IMR-90 (cell line): ENCODE results near the gene PTPN5. TPM values are rescaled to one million over a fixed set of nuclear protein-coding genes. Genes with fewer than 3 reads are reported as not detected.

Source experiments
- ATAC-seq: fragments of 200-7000 bp; cut with Tn5 transposase; 2 replicates; pipeline ENCODE4 v1.9.1; 2020; ENCODE audit warnings: low read depth, mild to moderate bottlenecking, moderate library complexity
- BruUV-seq: library from RNA; stranded (reverse); fragments of 400-500 nt; replicated peaks from 2 replicates; lab custom pipeline; 2021; lab: Mats Ljungman, UMichigan
- CTCF ChIA-PET: fragments of 300-600 bp; formaldehyde crosslinking; extraction: SDS; loops from one replicate; lab custom pipeline; 2021; ENCODE audit warnings: antibody characterized with exemption; lab: Yijun Ruan, JAX
- POLR2A ChIA-PET: fragments of 300-600 bp; sonication (Branson Sonifier 250); formaldehyde crosslinking; loops from one replicate; lab custom pipeline; 2022; ENCODE audit warnings: antibody characterized with exemption; ENCODE audit not compliant: unreplicated experiment; lab: Charles Lee
- DNase-seq: peaks from one replicate; pipeline ENCODE4 v3.0.0; 2013
- H2AFZ ChIP-seq: replicated peaks from 2 replicates; pipeline ENCODE3; 2013; ENCODE audit warnings: low read length, mild to moderate bottlenecking; ENCODE audit not compliant: poor library complexity
- H2AK5ac ChIP-seq: 2 replicates; pipeline ENCODE4 v1.6.1; 2013; ENCODE audit warnings: low read depth, low read length, inconsistent platforms
- H2AK9ac ChIP-seq: replicated peaks from 2 replicates; pipeline ENCODE3; 2013; ENCODE audit warnings: mild to moderate bottlenecking, low read depth, low read length, moderate library complexity; ENCODE audit not compliant: poor library complexity
- H2BK120ac ChIP-seq: 2 replicates; pipeline ENCODE4 v1.6.1; 2013; ENCODE audit warnings: low read depth, low read length, inconsistent platforms
- H2BK15ac ChIP-seq: 3 replicates; pipeline ENCODE4 v1.6.1; 2013; ENCODE audit warnings: low read depth, low read length, inconsistent platforms
- H2BK20ac ChIP-seq: 2 replicates; pipeline ENCODE4 v1.6.1; 2013; ENCODE audit warnings: low read depth, mild to moderate bottlenecking, inconsistent platforms, low read length, moderate library complexity
- H2BK5ac ChIP-seq: 2 replicates; pipeline ENCODE4 v1.6.1; 2013; ENCODE audit warnings: mild to moderate bottlenecking, low read depth, low read length, inconsistent platforms; ENCODE audit not compliant: poor library complexity, severe bottlenecking
- H3K14ac ChIP-seq: replicated peaks from 2 replicates; pipeline ENCODE4 v1.6.1; 2013; ENCODE audit warnings: low read depth, low read length, inconsistent platforms
- H3K18ac ChIP-seq: 2 replicates; pipeline ENCODE4 v1.6.1; 2013; ENCODE audit warnings: low read depth, low read length, control low read depth
- H3K23ac ChIP-seq: 2 replicates; pipeline ENCODE4 v1.6.1; 2013; ENCODE audit warnings: low read depth, low read length, inconsistent platforms
- H3K27ac ChIP-seq: 2 replicates; pipeline ENCODE4 v1.5.1; 2013; ENCODE audit warnings: mild to moderate bottlenecking, control low read depth, low read length; ENCODE audit not compliant: insufficient read depth
- H3K27me3 ChIP-seq: 2 replicates; pipeline ENCODE4 v1.6.1; 2013; ENCODE audit warnings: low read length; ENCODE audit not compliant: control insufficient read depth, insufficient read depth
- H3K36me3 ChIP-seq: 2 replicates; pipeline ENCODE4 v1.6.1; 2013; ENCODE audit warnings: low read length, mixed read lengths; ENCODE audit not compliant: control insufficient read depth, insufficient read depth
- H3K4ac ChIP-seq: 2 replicates; pipeline ENCODE4 v1.6.1; 2013; ENCODE audit warnings: low read depth, low read length, inconsistent platforms
- H3K4me1 ChIP-seq: 2 replicates; pipeline ENCODE4 v1.6.1; 2013; ENCODE audit warnings: low read length, mixed read lengths; ENCODE audit not compliant: control insufficient read depth, insufficient read depth
- H3K4me2 ChIP-seq: 2 replicates; pipeline ENCODE4 v1.6.1; 2013; ENCODE audit warnings: low read depth, mild to moderate bottlenecking, control low read depth, low read length, moderate library complexity
- H3K4me3 ChIP-seq: 2 replicates; pipeline ENCODE4 v1.5.1; 2013; ENCODE audit warnings: low read depth, mild to moderate bottlenecking, control low read depth, low read length, moderate library complexity; ENCODE audit not compliant: insufficient read depth
- H3K56ac ChIP-seq: 2 replicates; pipeline ENCODE4 v1.6.1; 2013; ENCODE audit warnings: low read length, inconsistent platforms; ENCODE audit not compliant: insufficient read depth; ENCODE audit errors: extremely low read depth
- H3K79me1 ChIP-seq, 2 experiments: 2 replicates each; pipeline ENCODE4 v1.6.1; 2013; ENCODE audit warnings: low read length in 2 of 2, inconsistent platforms in 1 of 2, low read depth in 1 of 2
- H3K9ac ChIP-seq: 2 replicates; pipeline ENCODE4 v1.6.1; 2013; ENCODE audit warnings: low read depth, low read length, control low read depth
- H3K9me1 ChIP-seq: 2 replicates; pipeline ENCODE4 v1.6.1; 2013; ENCODE audit warnings: low read length, inconsistent platforms; ENCODE audit not compliant: insufficient read depth
- H3K9me3 ChIP-seq: 2 replicates; pipeline ENCODE4 v1.6.1; 2013; ENCODE audit warnings: low read length; ENCODE audit not compliant: control insufficient read depth, insufficient read depth
- H4K20me1 ChIP-seq: 2 replicates; pipeline ENCODE4 v1.6.1; 2013; ENCODE audit warnings: low read length, inconsistent platforms; ENCODE audit not compliant: insufficient read depth
- H4K5ac ChIP-seq: 2 replicates; pipeline ENCODE4 v1.6.1; 2013; ENCODE audit warnings: mild to moderate bottlenecking, low read depth, low read length, control low read depth
- H4K8ac ChIP-seq, 2 experiments: 2 replicates each; pipeline ENCODE4 v1.6.1; 2013; ENCODE audit warnings: low read depth in 2 of 2, low read length in 2 of 2, control low read depth in 1 of 2, inconsistent platforms in 1 of 2
- H4K91ac ChIP-seq: 2 replicates; pipeline ENCODE4 v1.6.1; 2013; ENCODE audit warnings: low read depth, low read length, inconsistent platforms; ENCODE audit not compliant: insufficient read depth
- CEBPB ChIP-seq: IDR thresholded peaks from 2 replicates; pipeline ENCODE4 v1.6.1; 2012; ENCODE audit warnings: low read depth, low read length, improper control_type of control experiment
- CHD1 ChIP-seq: IDR thresholded peaks from 2 replicates; pipeline ENCODE4 v1.6.1; 2012; ENCODE audit warnings: low read depth, low read length, improper control_type of control experiment
- CTCF ChIP-seq: conservative IDR thresholded peaks from 2 replicates; pipeline ENCODE4 v1.5.1; 2012; ENCODE audit warnings: mild to moderate bottlenecking, low read depth, low read length, improper control_type of control experiment
- FOS ChIP-seq: fragments of 150-350 bp; IDR thresholded peaks from 2 replicates; pipeline ENCODE4 v1.6.1; 2016; ENCODE audit warnings: low read depth, low read length
- MAFK ChIP-seq: IDR thresholded peaks from 2 replicates; pipeline ENCODE4 v1.6.1; 2012; ENCODE audit warnings: low read depth, low read length, improper control_type of control experiment
- POLR2A ChIP-seq: IDR thresholded peaks from 2 replicates; pipeline ENCODE4 v1.6.1; 2012; ENCODE audit warnings: mild to moderate bottlenecking, low read depth, low read length
- RCOR1 ChIP-seq: IDR thresholded peaks from 2 replicates; pipeline ENCODE4 v1.6.1; 2012; ENCODE audit warnings: mild to moderate bottlenecking, low read length, improper control_type of control experiment; ENCODE audit not compliant: insufficient replicate concordance
- SMC3 ChIP-seq: fragments of 150-350 bp; IDR thresholded peaks from 2 replicates; pipeline ENCODE4 v1.6.1; 2016; ENCODE audit warnings: low read depth, mild to moderate bottlenecking, antibody characterized with exemption, low read length, moderate library complexity
- USF2 ChIP-seq: fragments of 150-350 bp; IDR thresholded peaks from 2 replicates; pipeline ENCODE4 v1.6.1; 2017; ENCODE audit warnings: mild to moderate bottlenecking, antibody characterized with exemption, low read length, low read depth
- WGBS, 2 experiments: methylation state at CpG; one replicate each; pipeline versions ENCODE4 v1.1.5 to v1.1.7; 2013; ENCODE audit warnings: missing lambda C conversion rate in 2 of 2; ENCODE audit not compliant: insufficient read length in 1 of 2; ENCODE audit errors: extremely low coverage in 2 of 2; 5-methylcytosine and 5-hydroxymethylcytosine counted together
- dilution Hi-C: fragments of 300-500 bp; cut with HindIII; formaldehyde crosslinking; loops from one replicate; pipeline ENCODE4 v1.14.3; 2018; ENCODE audit warnings: low sequenced_read_pairs; ENCODE audit not compliant: unreplicated experiment
- in situ Hi-C: fragments of 300-500 bp; cut with MboI; formaldehyde crosslinking; loops from 3 replicates; pipeline ENCODE4 v1.14.3; 2019; ENCODE audit warnings: low sequenced_read_pairs, inconsistent platforms, mixed read lengths
- intact Hi-C: fragments of 100-400 bp; cut with micrococcal nuclease; formaldehyde crosslinking; loops from 2 replicates; pipeline ENCODE4 v1.10.0; 2022
- polyA plus RNA-seq, 3 experiments: library from polyadenylated mRNA; depleted of rRNA; stranded (reverse); fragments of >200 nt; gene quantifications; 2 replicates each; pipeline ENCODE4 v1.2.3, GENCODE V29; 2012; ENCODE audit warnings: low replicate concordance in 1 of 3
- total RNA-seq: library from RNA; depleted of rRNA; stranded (reverse); fragments of >200 nt; gene quantifications from 2 replicates; pipeline ENCODE4 v1.2.3, GENCODE V29; 2012

The PTPN5 gene
- total and polyA plus RNA-seq, 2 of the 4 experiments (the other 2 are of a cell fraction), result not detected

- peaks cover 36% of the 10 kb centered on the region for H3K27me3 ChIP-seq
- no peaks in the 10 kb centered on the region for H3K4me1 ChIP-seq
- H3K14ac ChIP-seq, result no peak overlapping the region
- no peak overlapping the region for H4K8ac ChIP-seq
- no peak overlapping the region for H3K4me3 ChIP-seq
- no peak overlapping the region for H3K56ac ChIP-seq
- TF ChIP-seq CEBPB (no peak), USF2 (no peak), FOS (no peak), SMC3 (no peak), CTCF (no peak), MAFK (no peak), RCOR1 (no peak), CHD1 (no peak), POLR2A (no peak)
- no peaks in the 10 kb centered on the region for H3K79me1 ChIP-seq
- H2AK5ac ChIP-seq, result no peak overlapping the region
- ChIA-PET POLR2A (no interaction called here), CTCF (interaction anchor here (1.5 kb wide), 1 partner anchor 8 kb away, joined by 8 read pairs; no protein-coding TSS in a partner anchor)
- no peak overlapping the region for H4K5ac ChIP-seq
- H3K36me3 ChIP-seq, result no peaks in the 10 kb centered on the region
- no peak overlapping the region for H2BK5ac ChIP-seq
- DNase-seq (no peak), ATAC-seq (no peak)
- no peak overlapping the region for H3K27ac ChIP-seq
- no peak overlapping the region for H2BK15ac ChIP-seq
- intact Hi-C loops (no loop called here), in situ Hi-C loops (no loop called here), dilution Hi-C loops (no loop called here)
- H3K18ac ChIP-seq, result no peak overlapping the region
- no TSS peak for BruUV-seq
- no peaks in the 10 kb centered on the region for H3K9me3 ChIP-seq
- no peak overlapping the region for H4K91ac ChIP-seq
- H2AK9ac ChIP-seq, result no peak overlapping the region
- H3K23ac ChIP-seq, result no peak overlapping the region
- no peak overlapping the region for H3K4ac ChIP-seq
- no peaks in the 10 kb centered on the region for H4K20me1 ChIP-seq
- H2BK20ac ChIP-seq, result no peak overlapping the region
- 0 out of 2 replicates have a peak, but pooled peaks cover 3% of the 10 kb centered on the region for H3K9me1 ChIP-seq
- no peak overlapping the region for H3K9ac ChIP-seq
- no peak overlapping the region for H2AFZ ChIP-seq
- no peak overlapping the region for H3K4me2 ChIP-seq
- 74% methylated on average over 17 of the region's 26 CpGs; no CpG with 5 or more reads in 1 of the 2 experiments for WGBS, 2 experiments
- H2BK120ac ChIP-seq, result no peak overlapping the region
Measured at GRCh38 chr11:18713646-18714442, 77.8 kb downstream of the PTPN5 start.
